WERI-Rb-1 (cell line): ENCODE data around the gene ABL2.

Experiments used
- DNase-seq: peaks from one replicate; pipeline ENCODE4 v3.0.0-alpha.2; 2020
- H3K27ac ChIP-seq: fragments of 250-450 bp; sonication (Bioruptor Pico); 2 replicates; pipeline ENCODE4 v1.5.1; 2020; ENCODE audit warnings: mild to moderate bottlenecking, moderate library complexity
- H3K27me3 ChIP-seq: fragments of 250-450 bp; sonication (Bioruptor Pico); 2 replicates; pipeline ENCODE4 v1.5.1; 2021; ENCODE audit warnings: mild to moderate bottlenecking, low read depth, moderate library complexity; ENCODE audit not compliant: insufficient read depth, severe bottlenecking
- H3K36me3 ChIP-seq: fragments of 250-450 bp; sonication (Bioruptor Pico); 2 replicates; pipeline ENCODE4 v1.5.1; 2020; ENCODE audit warnings: mild to moderate bottlenecking, moderate library complexity
- H3K4me3 ChIP-seq: 2 replicates; pipeline ENCODE4 v1.5.1; 2011; ENCODE audit warnings: low read depth, mild to moderate bottlenecking, control low read depth, low read length
- H3K9me3 ChIP-seq: fragments of 250-450 bp; sonication (Bioruptor Pico); 2 replicates; pipeline ENCODE4 v1.5.1; 2021; ENCODE audit warnings: mild to moderate bottlenecking, moderate library complexity; ENCODE audit not compliant: severe bottlenecking
- CTCF ChIP-seq: IDR thresholded peaks from 2 replicates; pipeline ENCODE4 v1.5.1; 2011; ENCODE audit warnings: low read depth, mild to moderate bottlenecking, control low read depth, inconsistent platforms, low read length

Gene ABL2

GRCh38 chr1:179153217-179153616 lies 76.3 kb downstream of the ABL2 start:
- peaks cover 13% of the 10 kb centered on the region for H3K9me3 ChIP-seq
- no peak for TF ChIP-seq CTCF
- no peak for DNase-seq
- H3K36me3 ChIP-seq = peaks cover 7% of the 10 kb centered on the region
- H3K4me3 ChIP-seq = no peak overlapping the region
- H3K27me3 ChIP-seq = no peaks in the 10 kb centered on the region
- H3K27ac ChIP-seq = no peak overlapping the region

- TF ChIP-seq CTCF = no peak
- H3K4me3 ChIP-seq = no peak overlapping the region
- H3K36me3 ChIP-seq = peaks cover 9% of the 10 kb centered on the region
- no peak for DNase-seq
- peaks cover 13% of the 10 kb centered on the region for H3K9me3 ChIP-seq
- no peak overlapping the region for H3K27ac ChIP-seq
- no peaks in the 10 kb centered on the region for H3K27me3 ChIP-seq
Measured at GRCh38 chr1:179151908-179152682, 77.4 kb downstream of the ABL2 start.

- no peak for TF ChIP-seq CTCF
Measured at GRCh38 chr1:179146911-179147310, 82.6 kb downstream of the ABL2 start.

GRCh38 chr1:179146476-179146875 lies 83.0 kb downstream of the ABL2 start:
- H3K36me3 ChIP-seq = peaks cover 9% of the 10 kb centered on the region
- no peaks in the 10 kb centered on the region for H3K27me3 ChIP-seq
- peak overlapping the region; percentile 21; the same call in 1 of the 2 replicates for H3K4me3 ChIP-seq
- no peak for TF ChIP-seq CTCF
- H3K27ac ChIP-seq = peak overlapping the region; percentile 93
- peak; percentile 93 for DNase-seq
- H3K9me3 ChIP-seq = peaks cover 13% of the 10 kb centered on the region

More at GRCh38 chr1:179146911-179147310, 82.6 kb downstream of the ABL2 start:
- Histone ChIP-seq H3K27me3 (no peaks in the 10 kb centered on the region), H3K4me3 (peak overlapping the region; percentile 21; the same call in 1 of the 2 replicates), H3K27ac (peak overlapping the region; percentile 93), H3K36me3 (peaks cover 9% of the 10 kb centered on the region), H3K9me3 (peaks cover 13% of the 10 kb centered on the region)
- no peak for DNase-seq

GRCh38 chr1:179145521-179145920 lies 84.0 kb downstream of the ABL2 start:
- H3K9me3 ChIP-seq = peaks cover 13% of the 10 kb centered on the region
- H3K36me3 ChIP-seq = peaks cover 12% of the 10 kb centered on the region
- no peaks in the 10 kb centered on the region for H3K27me3 ChIP-seq
- peak; percentile 59 for DNase-seq
- TF ChIP-seq CTCF = no peak
- H3K4me3 ChIP-seq = peak overlapping the region; percentile 22
- peak overlapping the region; percentile 93 for H3K27ac ChIP-seq
